GM10266 (cell line): Measurements from ENCODE around the gene KIAA0586.

Experiments used
- DNase-seq: peaks from one replicate; pipeline ENCODE4 v3.0.0; 2012; ENCODE audit errors: extremely low spot score
- TF ChIP-seq, protein P1 (sequence below): IDR thresholded peaks from 2 replicates; pipeline ENCODE4 v1.5.1; 2012; ENCODE audit warnings: mild to moderate bottlenecking, low read depth; ENCODE audit not compliant: control insufficient read depth, insufficient read depth; ENCODE audit errors: missing control alignments

Gene KIAA0586

GRCh38 chr14:58593977-58594376, 166.5 kb downstream of the KIAA0586 start:
- TF ChIP-seq, protein P1, sequence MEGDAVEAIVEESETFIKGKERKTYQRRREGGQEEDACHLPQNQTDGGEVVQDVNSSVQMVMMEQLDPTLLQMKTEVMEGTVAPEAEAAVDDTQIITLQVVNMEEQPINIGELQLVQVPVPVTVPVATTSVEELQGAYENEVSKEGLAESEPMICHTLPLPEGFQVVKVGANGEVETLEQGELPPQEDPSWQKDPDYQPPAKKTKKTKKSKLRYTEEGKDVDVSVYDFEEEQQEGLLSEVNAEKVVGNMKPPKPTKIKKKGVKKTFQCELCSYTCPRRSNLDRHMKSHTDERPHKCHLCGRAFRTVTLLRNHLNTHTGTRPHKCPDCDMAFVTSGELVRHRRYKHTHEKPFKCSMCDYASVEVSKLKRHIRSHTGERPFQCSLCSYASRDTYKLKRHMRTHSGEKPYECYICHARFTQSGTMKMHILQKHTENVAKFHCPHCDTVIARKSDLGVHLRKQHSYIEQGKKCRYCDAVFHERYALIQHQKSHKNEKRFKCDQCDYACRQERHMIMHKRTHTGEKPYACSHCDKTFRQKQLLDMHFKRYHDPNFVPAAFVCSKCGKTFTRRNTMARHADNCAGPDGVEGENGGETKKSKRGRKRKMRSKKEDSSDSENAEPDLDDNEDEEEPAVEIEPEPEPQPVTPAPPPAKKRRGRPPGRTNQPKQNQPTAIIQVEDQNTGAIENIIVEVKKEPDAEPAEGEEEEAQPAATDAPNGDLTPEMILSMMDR, result no peak
- DNase-seq, result no peak

DNA sequence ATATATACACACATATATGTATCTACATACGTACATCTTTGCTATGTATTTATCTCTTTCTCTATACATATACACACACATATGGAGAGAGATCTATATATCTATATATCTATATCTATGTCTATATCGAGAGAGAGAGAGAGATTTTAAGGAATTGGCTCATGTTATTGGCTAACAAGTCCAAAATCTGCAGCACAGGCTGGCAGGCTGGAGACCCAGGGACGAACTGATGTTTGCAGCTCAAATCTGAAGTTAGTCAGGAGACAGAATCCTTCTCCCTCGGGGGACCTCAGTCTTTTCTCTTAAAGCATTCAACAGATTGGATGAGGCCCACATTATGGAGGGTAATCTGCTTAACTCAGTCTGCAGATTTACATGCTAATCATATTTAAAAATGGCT, 169.5 kb downstream of the KIAA0586 start:
- DNase-seq, result no peak
- TF ChIP-seq, protein P1, result no peak

- DNase-seq, result no peak
- TF ChIP-seq, protein P1, result no peak
Observed at GRCh38 chr14:58598028-58598803, 170.7 kb downstream of the KIAA0586 start.

- TF ChIP-seq, protein P1, result no peak
Observed at GRCh38 chr14:58598804-58599525, 171.4 kb downstream of the KIAA0586 start.

DNA sequence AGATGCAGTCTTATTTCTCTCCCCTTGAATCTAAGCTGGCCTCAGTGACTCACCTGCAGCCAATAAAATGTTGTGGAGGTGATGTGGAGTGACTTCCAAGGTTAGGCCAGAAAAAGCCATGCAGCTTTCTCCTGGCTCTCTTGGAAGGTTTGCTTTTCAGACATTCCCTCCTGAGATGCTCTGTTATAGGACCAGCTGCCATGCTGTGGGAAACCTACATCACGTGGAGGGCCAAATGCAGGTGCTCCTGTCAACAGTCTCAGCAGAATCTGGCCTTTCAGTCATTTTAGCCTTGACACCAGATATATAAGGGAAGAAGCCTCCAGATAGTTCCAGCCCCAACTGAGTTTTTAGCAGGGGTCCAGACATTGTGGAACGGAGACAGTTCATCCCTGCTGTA, 172.2 kb downstream of the KIAA0586 start:
- TF ChIP-seq, protein P1, result no peak
- DNase-seq, result no peak

More at GRCh38 chr14:58598804-58599525, 171.4 kb downstream of the KIAA0586 start:
- no peak for DNase-seq
